Activated gamma-delta T cell treated with anti-CD3 and anti-CD28 coated beads, Interleukin-2, amount 50 U/mL, for 16 hours (primary cell): ENCODE results near the gene MBP.
A peak's percentile ranks its signal among the peaks of the same experiment; 100 is the strongest.

Experiments used
- DNase-seq: peaks from one replicate; pipeline ENCODE4 v3.0.0-alpha.2; 2020; ENCODE audit warnings: low read depth

The MBP gene

DNA sequence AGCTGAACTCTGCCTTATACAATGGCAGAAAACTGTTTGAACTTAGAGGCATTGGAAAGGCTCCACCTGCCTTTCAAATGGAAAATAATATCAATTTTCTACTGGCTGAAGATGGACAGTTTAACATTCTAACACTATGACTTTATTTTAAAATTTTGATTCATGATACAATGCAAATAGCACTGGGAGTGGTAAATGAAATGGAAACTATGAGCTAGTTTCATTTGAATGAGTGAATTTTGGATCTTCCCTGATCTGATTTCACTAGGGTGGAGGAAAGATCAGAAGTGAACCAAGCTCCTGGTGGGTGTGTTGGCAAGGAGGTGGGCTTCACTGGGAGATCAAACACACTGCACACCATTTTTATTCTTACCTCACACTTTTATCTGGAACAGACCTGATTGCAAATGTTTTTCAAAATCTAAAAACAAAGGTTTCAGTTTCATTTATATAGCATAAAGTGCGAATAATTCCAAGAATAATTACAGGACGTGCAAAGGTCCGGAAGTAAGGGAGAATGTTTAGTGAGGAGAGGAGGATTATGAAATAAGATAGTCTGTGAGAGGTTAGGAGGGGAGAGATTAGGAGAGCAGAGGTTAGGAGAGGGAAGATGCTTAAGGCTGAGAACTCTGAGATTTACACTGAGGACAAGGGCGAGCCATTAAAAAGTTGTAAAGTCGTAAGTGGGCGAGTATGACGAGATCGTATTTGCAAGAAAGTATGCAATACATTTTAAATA, 18.6 kb upstream of the MBP start:
- DNase-seq: no peak

DNA sequence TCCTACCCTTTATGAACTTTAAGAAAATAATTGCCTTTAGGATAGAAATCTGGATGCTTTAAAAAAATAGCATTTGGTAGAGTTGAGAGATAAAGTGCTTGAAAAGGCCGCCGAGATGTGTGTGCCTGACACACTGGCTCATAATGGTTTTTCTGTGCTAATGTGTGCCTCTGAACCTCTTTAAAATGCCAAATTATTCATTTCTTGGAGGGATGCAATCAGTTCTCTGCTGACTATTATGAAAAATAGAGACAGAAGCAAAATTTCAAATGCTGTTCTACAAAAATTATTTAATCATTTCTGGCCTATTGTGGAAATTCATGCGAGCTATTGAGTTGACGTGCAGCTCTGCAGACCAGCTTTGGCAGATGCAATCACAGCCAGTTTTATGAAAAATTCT, 18.0 kb upstream of the MBP start:
- DNase-seq: no peak

DNA sequence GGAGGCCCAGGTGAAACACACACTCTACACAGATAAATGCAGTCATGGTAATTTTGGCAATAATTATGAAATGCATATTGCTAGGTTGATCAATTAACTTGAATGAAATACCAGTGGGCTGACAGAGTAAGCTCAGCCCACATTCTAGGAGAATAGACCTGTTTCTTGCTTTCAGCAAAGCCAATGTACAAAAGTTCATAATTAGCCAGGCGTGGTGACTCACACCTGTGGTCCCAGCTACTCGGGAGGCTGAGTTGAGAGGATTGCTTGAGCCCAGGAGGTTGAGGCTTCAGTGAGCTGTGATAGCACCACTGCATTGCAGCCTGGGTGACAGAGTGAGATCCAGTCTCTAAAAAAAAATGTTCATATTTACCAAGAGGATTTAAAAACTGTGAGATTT, 15.7 kb upstream of the MBP start:
- DNase-seq: no peak

DNA sequence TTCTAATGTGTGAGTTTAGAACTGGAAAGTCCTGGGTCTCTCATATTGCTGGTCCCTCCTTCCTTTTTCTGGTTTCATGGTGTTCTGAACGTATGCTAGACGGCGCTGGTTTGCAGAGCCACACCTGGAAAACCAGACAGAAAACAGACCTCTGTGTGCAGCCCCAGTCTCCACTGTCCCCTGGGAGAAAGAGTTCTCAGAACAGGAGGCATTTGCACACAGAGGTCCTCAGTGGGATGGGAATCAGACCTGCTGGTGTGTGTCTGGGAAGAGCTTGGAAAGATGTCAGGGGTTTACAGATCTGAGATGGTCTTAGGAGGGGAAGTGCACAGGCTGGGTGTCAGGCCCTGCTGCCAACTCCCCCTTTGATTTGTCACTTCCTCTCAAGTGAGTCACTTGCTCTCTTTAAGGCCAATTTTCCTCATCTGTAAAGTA, 14.9 kb upstream of the MBP start:
- peak; percentile 24 for DNase-seq

DNA sequence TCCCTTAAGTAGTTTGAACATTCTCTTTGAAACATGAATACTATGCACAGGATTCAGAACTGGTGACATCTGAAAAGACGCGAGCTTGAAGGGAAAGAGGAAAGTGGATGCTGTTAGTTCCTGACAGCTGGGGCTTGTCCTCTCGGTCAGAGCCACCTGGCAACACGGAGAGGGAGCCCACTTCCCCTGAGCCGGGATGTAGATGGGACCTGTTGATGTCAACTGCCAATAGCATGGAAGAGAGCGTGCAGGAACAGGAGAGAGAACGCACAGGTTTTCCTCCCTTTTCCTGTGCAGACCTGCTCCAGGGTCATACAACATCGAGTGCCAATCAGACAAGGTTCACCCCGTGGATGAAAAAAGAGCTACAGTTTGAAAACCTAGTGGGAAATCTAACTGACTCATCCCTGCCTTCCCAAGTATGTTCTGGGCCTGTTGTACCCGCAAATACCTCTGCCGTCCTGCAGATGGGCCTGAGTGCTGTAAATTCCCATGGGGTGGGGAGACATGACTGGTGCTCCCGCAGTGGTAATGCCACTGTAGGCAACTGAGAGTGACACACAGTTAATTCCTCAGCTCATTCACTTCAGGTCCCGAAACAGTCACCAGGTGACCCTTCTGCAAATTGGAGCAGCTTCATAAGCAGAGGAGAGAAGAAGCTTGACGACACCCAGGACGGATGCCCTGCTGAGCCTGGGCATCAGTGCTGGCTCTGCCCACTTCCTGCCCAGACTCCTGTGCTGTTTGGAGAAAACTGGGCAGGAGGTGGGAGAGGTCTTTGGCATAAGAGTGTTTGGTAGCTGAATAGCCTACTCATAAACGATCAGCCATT, 13.9 kb upstream of the MBP start:
- no peak for DNase-seq

DNA sequence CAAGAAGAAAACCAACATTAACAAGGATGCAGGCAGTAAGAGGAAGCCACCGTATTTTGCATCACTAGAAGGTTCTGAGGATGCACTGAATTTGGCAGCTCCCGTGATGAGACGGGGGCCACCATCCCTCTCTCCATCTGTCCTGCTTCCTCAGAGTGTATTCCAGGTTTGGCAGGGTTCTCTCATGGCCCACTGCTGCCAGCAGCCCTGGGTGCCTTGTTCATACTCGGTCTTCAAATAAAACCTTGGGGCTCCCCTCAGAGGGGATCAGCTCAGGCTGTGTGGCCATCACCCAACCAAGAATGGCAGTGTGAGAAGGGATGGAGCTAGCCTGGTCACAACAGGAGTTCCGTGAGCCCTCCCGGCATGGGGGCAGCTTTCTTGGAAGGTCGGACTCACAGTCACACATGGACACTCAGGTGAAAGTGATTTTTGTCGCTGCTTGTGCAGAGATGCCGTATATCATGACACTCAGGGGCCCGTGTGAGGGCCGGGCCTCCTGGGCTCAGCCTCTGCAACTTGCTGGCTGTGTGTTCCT, 12.8 kb upstream of the MBP start:
- DNase-seq: no peak

DNA sequence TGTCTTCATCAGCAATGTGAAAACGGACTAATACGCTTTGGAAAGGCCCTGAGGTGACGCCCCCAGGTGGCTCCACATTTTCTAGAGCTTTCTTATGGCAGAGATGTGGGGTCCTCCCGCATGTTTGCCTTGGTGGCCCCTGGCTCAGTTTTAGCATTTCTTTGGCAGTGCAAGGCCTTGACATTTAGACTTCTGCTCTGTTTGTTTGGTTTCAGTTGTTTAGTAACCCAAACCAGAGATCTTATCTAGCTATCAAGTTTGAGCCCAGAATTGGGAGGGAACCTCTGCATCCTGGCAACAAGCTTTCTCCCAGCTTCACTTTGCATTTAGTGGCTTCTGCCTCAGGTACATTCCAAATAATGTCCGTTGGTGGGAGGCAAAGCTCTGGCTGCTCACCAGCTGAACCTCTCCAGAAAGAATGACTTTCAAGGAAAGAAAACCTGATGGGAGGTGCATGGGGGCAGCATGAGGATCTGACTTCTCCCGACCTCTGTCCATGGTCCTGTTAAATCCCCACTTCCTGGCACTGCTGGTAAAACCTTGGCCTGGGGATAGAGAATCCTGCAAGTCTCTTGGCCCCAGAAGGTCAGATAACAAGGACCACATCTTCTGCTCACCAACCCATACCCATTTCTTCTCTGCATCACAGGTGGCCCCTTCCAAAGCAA, 12.0 kb upstream of the MBP start:
- no peak for DNase-seq

DNA sequence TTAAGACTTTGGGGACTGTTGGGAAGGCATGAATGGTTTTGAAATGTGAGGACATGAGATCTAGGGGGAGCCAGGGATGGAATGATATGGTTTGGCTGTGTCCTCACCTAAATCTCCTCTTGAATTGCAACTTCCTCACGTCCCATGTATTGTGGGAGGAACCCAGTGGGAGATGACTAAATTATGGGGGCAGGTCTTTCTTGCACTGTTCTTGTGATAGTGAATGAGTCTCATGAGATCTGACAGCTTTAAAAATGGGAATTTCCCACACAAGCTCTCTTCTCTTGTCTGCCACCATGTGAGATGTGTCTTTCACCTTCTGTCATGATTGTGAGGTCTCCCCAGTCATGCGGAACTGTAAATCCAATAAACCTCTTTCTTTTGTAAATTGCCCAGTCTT, 11.5 kb upstream of the MBP start:
- DNase-seq: no peak

DNA sequence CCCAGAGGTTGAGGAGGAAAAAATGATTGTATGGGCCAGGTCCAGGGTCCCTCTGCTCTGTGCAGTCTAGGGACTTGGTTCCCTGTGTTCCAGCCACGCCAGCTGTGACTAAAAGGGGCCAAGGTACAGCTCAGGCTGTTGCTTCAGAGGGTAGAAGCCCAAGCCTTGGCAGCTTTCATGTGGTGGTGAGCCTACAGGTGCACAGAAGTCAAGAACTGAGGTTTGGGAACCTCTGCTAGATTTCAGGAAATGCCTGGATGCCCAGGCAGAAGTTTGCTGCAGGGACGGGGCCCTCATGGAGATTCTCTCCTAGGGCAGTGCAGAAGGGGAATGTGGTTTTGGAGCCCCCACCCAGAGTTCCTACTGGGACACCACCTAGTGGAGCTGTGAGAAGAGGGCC, 10.6 kb upstream of the MBP start:
- no peak for DNase-seq

DNA sequence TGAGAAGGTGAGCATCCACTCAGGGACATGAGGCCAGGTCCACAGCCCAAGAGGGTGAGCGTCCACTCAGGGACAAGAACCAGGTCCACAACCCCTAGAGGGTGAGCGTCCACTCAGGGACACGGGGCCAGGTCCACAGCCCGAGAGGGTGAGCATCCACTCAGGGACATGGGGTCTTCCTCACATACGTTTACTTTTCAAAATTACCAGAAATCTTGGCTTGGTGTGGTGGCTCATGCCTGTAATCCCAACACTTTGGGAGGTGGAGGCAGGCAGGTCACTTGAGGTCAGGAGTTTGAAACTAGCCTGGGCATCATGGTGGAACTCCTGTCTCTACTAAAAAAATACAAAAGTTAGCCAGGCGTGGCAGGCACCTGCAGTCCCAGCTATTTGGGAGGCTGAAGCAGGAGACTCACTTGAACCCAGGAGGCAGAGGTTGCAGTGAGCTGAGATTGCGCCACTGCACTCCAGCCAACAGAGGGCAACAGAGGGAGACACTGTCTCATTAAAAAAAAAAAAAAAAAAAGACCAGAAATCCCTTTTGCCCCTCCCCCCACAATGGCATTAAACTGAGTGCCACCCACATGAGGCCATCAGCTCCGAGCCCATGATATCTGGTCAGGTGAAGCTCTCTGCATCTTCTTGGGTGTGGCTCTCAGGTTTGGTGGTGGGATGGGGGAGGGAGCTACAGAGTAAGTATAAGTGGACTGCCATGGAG, 9.0 kb upstream of the MBP start:
- DNase-seq: no peak

DNA sequence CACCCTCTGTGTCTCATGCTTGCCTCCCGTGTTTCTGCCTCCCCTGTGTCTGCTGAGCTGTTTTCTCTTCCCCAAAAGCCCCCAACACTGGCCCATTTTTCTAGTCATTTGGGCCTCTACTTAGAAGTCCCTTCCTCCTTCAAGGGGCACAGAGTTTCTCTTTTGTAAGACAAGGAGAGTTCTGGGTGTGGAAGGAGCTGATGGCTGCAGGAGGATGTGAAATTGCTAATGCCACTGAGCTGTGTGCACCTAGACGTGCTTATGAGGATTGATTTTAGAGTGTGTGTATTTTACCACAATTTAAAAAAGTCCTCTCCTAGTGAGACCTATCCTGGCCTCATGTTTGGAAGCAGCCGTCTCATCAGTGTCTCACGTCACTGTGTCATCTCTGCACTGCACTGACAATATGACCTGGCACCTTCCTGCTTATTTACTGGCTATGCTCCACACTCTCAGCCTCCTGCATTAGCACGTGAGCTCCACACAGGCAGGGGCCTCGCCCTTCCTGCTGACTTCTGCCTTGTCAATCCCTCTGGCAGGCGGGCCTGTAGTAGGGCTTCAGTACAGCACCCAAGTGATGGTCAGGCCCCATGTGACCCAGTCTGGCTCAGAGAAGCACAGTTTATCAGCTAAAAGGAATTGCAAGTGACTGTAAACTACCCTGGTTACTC, 8.0 kb upstream of the MBP start:
- no peak for DNase-seq

DNA sequence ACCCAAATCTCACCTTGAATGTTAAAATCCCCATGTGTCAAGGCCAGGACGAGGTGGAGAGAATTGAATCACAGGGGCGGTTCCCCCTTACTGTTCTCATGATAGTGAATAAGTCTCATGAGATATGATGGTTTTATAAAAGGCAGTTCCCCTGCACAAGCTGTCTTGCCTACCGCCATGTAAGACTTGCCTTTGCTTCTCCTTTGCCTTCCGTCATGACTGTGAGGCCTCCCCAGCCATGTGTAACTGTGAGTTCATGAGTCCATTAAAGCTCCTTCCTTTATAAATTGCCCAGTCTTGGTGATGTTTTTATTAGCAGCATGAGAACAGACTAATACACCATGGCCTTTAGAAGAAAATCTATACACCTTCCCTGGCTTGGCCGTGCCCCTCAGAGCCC, 7.4 kb upstream of the MBP start:
- DNase-seq: no peak

DNA sequence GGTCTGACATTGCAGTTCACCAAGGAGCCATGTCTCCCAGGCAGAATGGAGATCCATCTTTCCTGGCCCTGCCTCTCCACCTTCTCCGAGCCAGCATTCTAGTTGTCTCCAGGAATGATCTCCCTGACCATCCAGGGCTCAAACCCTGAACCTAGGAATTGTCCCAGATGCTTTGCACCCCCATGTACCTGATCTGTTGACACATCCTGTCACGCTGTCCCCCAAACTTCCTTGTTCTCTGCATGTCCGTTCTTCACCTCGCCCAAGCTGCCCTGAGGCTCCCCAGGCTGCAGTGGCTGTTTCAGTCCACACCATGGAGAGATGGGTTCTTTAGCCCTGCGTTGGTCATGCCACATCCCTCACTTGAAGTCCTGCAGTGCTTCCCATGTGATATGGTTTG, 7.0 kb upstream of the MBP start:
- no peak for DNase-seq

DNA sequence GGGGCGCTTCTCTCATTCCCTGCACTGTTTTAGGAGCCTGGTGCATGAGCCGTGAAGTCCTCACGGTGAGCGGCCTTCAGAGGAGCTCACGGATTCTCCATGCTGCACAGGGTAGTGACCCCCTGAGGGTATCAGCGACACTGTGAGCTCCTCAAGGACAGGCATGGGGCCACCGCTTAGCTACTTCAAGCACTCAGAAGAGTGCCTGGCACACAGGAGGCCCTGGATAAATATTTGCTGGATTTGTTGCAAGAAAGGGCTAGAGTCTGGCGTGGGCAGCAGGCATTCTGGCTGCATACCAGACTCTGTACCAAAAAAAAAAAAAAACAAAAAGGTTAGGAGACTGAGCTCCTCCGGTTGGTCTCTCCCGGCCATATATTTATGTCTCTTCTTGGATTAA, 5.7 kb upstream of the MBP start:
- no peak for DNase-seq

DNA sequence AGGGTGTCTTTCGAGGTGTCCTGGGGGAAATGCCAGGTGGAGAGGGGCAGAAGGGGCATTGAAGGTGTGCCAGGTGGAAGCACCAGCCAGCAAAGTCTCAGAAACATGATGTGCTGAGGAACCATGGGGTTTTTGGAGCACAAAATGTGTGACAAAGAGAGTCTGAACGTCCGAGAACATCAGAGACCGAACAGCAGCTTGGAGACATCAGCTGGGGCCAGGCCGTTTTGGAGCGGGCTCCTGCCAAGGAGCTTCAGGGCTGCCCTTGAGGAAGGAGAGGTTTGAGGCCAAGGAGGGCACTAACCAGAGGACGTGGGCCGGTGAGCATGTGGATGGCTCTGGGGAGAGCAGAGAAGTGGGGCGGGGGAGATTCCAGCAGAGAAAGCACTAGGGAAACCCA, 5.3 kb upstream of the MBP start:
- DNase-seq: no peak

DNA sequence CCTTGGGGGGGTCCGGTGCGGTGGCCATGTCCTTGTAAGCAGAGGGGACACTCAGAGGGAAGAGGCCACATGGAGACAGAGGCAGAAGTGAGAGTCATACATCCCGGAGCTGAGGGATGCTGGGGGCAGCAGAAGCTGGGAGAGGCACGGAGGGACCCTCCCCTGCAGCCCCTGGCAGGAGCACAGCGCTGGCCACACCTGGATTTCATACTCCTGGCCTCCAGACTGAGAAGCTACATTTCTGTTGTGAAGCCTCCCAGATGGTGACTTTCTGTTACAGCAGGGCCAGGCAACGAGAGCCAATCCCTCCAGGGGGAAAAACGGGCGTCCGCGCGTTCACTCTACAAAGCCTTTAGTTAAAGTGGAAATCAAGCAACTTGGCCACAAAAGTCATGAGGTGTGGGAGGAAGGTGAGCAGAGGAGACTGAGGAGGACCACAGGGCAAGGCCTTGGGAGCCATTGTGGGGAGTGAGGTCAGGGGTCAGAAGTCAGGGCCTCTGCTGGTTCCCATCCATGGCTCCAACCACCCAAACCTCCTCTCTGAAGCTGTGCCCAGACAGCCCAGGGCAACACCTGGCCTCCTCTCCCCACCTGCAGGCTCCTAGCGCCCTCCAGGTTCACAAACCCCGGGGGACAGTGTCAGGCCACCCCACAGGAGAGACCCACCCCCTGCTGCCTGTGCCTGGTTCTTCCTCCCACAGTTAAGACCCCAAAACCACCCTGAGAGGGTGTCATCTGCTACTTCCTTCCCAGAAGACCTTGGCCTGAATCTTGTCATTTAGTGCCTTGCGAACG, 4.5 kb upstream of the MBP start:
- DNase-seq: no peak

DNA sequence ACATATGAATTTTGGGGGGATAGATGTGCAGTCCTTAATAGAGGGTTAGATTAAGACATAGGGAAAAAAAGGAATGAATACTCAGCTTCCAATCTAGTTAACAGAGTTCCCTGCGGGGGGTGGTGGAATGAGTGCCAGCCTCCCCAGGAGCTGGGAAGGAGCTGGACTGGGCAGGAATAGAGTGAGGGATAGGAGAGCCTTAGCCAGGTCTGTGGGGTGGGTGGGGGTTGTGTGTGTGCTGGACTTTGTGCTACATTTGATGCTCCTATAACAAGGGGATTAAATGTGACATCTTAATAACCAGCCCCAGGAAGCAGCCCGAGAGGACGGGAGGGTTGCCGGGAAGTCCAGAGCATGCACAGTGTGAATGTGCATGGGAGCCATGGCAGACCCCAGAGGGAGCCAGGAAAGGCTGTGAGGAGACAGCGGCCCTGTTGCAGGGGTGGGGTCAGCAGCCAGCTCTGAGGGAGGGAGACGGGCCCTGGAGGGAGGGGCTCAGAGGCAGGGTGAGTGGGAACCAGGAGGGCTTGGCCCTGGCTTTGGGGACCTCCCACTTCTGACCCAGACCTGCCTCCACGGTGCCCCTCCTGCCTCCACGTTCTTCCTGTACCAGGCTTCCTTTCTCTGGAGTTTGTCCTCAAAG, 3.6 kb upstream of the MBP start:
- no peak for DNase-seq

DNA sequence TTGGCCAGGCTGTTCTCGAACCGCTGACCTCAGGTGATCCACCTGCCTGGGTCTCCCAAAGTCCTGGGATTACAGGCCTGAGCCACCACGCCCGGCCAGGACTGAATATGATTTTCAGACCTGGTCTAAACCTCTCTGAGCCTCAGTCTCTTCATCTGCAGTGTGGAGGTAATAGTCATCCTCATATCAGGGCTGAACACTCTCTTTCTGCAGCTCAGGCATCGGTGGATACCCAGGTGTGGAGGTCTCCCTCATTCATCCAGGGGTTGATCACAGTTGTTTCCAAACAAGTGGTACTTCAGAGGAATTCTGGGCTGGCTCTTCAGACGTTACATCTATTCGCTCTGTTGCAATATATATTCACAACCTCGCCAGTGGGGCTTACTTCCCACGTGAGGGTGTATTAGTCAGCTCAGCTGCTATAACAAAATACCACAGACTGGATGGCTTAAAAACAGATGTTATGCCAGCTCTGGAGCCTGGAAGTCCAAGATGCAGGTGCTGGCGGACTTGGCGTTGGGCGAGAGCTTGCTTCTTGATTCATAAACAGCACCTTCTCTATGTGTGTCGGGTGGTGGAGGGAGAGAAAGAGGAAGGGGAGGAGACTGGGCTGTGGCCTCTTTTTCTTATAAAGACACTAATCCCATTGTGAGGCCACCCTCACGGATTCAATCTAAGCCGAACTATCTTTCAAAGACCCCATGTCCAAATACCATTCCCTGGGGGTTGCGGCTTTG, 2.9 kb upstream of the MBP start:
- DNase-seq: no peak

DNA sequence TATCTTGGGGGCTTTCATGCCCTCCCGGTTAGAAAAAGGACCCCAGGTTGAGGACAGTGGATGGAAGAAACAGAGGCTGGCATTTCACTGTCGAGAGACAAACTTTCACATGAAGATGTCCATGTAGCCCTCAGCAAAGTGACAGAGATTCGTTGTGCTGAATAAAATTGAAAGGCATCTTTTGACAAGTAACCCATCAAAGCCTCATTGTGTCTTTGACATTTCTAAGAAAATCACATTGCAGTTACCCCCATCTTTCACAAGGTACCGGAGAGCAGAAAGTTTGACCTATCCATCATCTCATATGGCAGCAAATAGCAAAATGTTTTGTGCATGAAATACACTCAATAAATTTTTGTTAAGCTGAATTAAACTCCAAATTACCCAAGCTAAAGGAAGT, 2.0 kb upstream of the MBP start:
- DNase-seq: no peak
